ENCODE data around the gene ZNF385B. TPM values are rescaled to one million over a fixed set of nuclear protein-coding genes. Genes with fewer than 3 reads are reported as not detected.

ZNF385B gene
- total RNA-seq, 4 donors from 2014 or later = 0.51 to 2.9 (median 1.7) TPM

DNA sequence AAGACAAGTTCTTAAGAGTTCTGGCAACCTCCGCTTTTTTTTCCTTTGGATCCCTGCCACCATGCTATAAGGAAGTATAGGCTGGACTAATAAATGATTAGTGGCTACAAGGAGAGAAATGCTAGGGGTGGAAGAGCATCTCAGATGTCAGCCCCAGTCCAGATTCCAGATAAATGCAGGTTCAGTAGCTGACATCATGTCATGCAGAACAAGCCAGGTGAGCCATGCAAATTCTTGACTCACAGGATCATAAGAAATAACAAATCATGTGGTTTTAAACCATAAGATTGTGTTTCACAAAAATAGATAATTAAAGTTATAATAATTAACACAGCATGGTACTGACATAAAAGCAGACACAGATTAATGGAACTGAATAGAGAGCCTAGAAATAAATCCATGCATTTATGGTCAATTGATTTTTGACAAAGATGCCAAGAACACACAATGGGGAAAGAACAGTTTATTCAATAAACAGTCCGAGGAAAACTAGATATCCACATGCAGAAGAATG, 443.9 kb downstream of the ZNF385B start:
- TF ChIP-seq, protein P1, sequence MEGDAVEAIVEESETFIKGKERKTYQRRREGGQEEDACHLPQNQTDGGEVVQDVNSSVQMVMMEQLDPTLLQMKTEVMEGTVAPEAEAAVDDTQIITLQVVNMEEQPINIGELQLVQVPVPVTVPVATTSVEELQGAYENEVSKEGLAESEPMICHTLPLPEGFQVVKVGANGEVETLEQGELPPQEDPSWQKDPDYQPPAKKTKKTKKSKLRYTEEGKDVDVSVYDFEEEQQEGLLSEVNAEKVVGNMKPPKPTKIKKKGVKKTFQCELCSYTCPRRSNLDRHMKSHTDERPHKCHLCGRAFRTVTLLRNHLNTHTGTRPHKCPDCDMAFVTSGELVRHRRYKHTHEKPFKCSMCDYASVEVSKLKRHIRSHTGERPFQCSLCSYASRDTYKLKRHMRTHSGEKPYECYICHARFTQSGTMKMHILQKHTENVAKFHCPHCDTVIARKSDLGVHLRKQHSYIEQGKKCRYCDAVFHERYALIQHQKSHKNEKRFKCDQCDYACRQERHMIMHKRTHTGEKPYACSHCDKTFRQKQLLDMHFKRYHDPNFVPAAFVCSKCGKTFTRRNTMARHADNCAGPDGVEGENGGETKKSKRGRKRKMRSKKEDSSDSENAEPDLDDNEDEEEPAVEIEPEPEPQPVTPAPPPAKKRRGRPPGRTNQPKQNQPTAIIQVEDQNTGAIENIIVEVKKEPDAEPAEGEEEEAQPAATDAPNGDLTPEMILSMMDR (IDR thresholded peaks at IDR 0.05; ENCODE audit: low read depth) = no peak

DNA sequence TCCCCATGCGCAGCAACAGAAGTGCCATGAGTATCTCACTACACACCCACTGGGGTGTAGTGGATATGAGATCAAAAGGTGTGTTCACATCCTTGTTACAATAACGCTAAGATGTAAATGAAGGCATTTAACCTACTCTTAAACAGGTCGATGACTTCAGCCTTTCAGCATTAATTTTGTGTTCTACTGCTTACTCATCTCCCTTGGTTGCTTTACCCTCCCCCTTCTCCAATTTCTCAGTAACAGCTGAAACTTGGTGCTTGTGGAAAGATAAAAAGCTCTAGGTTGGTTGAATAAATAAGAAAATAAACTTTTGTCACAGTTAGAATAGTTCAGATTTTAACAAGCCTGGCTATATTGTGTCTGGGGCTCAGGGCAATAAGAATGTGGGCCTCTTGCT, 449.3 kb downstream of the ZNF385B start:
- TF ChIP-seq, protein P1 (IDR thresholded peaks at IDR 0.05; ENCODE audit: low read depth) = no peak

DNA sequence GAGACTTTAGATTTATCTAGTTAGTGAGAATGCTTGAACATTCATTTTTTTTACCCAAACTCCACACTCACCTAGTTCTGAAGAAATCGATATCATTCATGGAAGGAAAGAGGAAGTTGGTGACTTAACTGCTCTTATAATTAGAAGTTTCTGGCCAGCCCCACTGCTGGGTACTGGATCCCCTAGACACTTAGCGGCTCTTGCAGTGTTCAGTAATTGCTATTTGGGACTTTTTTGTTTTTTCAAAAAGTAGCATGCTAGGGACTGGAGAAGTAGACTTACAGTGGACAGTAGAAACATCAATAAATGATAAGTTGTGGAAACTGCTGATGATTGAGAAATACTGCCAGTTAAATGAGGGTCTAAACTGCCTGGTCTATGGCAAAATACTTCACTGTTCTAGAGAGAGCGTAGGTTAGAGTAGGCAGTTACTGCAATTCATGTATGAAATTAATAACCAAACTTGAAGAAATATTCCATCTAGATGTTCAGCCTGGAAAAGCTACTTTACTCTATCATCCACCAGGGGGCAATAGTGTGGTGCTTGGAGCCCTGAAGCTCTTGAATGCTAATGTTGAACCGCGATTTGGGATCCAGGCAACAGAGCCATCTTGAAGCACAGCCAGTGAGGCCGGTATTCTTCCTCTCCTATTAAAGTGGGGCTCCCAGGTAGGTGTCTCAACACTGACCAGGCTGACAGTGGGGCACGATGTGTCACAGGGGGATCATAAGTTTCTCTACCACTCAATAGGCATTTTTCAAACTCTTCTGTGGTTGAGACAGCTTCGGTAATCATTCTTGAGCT, 450.7 kb downstream of the ZNF385B start:
- TF ChIP-seq, protein P1 (IDR thresholded peaks at IDR 0.05; ENCODE audit: low read depth) = no peak

DNA sequence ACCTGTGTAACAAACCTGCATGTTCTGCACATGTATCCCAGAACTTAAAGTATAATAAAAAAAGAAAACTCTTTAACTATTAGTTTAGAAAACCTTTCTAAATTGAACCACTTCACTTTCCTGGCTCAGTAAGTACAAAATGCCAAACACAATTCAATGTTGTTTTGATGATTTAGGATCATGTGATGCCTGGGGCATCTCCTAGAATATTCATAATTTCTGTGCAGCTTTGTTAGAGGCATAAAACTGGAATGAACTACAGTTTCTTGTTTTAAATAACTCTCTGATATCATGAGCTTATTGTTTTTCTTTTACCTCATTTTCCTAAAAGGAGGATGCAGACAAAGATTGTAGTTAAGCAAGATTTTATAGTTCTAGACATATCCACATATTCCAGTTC, 457.8 kb downstream of the ZNF385B start:
- TF ChIP-seq, protein P1 (IDR thresholded peaks at IDR 0.05; ENCODE audit: low read depth) = no peak

DNA sequence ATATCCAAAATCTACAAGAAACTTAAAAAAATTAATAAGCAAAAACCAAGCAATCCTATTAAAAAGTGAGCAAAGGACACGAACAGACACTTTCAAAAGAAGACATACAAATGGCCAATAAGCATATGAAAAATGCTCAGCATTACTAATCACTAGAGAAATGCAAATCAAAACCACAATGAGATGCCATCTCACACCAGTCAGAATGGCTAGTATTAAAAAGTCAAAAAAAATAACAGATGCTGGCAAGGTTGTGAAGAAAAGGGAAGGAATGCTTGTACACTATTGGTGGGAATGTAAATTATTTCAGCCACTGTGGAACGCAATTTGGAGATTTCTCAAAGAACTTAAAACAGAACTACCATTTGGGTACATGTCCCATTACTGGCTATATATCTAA, 467.9 kb downstream of the ZNF385B start:
- TF ChIP-seq, protein P1 (IDR thresholded peaks at IDR 0.05; ENCODE audit: low read depth) = no peak

Small RNAs within 50 kb of the gene (small RNA-seq; reads per million reads assigned to genes)
- not detected for gene MIR1258

Other genes with a start within 250 kb of the ZNF385B start
- 10 to 100 TPM; 14.3 to 23.6 (median 22.0) TPM for gene CWC22, start 145.7 kb upstream of the ZNF385B start, total RNA-seq